Measurements from ENCODE around the gene SYT2. TPM values are rescaled to one million over a fixed set of nuclear protein-coding genes. Genes with fewer than 3 reads are reported as not detected.

The SYT2 gene
- total and polyA plus RNA-seq, 11 donors = 0.03 to 0.09 (median 0.06) TPM; not detected in 6

- WGBS, 4 donors = 96 to 99% (median 97%) methylated on average over 6 of the region's 6 CpGs
- Histone ChIP-seq H3K36me3 (peaks cover 0 to 96% (median 79%) of the 10 kb centered on the region in 9 donors), H3K9me3 (peaks cover 0 to 5% (median 0%) of the 10 kb centered on the region in 12 donors), H3K4me3 (no peak overlapping the region), H3K27ac (no peak overlapping the region), H3K27me3 (no peaks in the 10 kb centered on the region), H3K4me1 (no peaks in the 10 kb centered on the region)
- DNase-seq = no peak
- TF ChIP-seq CTCF (IDR thresholded peaks at IDR 0.05) = no peak
- TF ChIP-seq POLR2A (IDR thresholded peaks at IDR 0.05) = no peak
- intact Hi-C loops (cut with DNase I) = loop anchor here in 2 of 10 donors (10.0 kb wide), 2 partner anchors 142 to 252 kb away; partner anchors contain the start of gene RABIF (in 1 of the 2)
- no peak for ATAC-seq
Observed at GRCh38 chr1:202742496-202742895, 32.2 kb upstream of the SYT2 start.

GRCh38 chr1:202733251-202733650 lies 23.0 kb upstream of the SYT2 start:
- Histone ChIP-seq H3K4me1 (no peaks in the 10 kb centered on the region), H3K36me3 (peaks cover 0 to 100% (median 98%) of the 10 kb centered on the region in 9 donors), H3K9me3 (no peaks in the 10 kb centered on the region), H3K27me3 (no peaks in the 10 kb centered on the region), H3K27ac (no peak overlapping the region), H3K4me3 (no peak overlapping the region)
- intact Hi-C loops (cut with DNase I) = no loop called here
- WGBS, 4 donors = 91 to 95% (median 93%) methylated on average over 10 of the region's 10 CpGs
- ATAC-seq (no peak), DNase-seq (no peak)
- TF ChIP-seq CTCF (IDR thresholded peaks at IDR 0.05) (no peak), POLR2A (IDR thresholded peaks at IDR 0.05) (no peak)

- ATAC-seq (no peak), DNase-seq (no peak)
- intact Hi-C loops (cut with DNase I) = no loop called here
- Histone ChIP-seq H3K36me3 (peaks cover 0 to 96% (median 79%) of the 10 kb centered on the region in 9 donors), H3K9me3 (no peaks in the 10 kb centered on the region), H3K27me3 (no peaks in the 10 kb centered on the region), H3K4me1 (no peaks in the 10 kb centered on the region), H3K27ac (no peak overlapping the region), H3K4me3 (no peak overlapping the region)
- TF ChIP-seq POLR2A (IDR thresholded peaks at IDR 0.05) = no peak
- TF ChIP-seq CTCF (IDR thresholded peaks at IDR 0.05) = no peak
- WGBS, 4 donors = 81 to 91% (median 86%) methylated on average over 4 of the region's 4 CpGs
Observed at GRCh38 chr1:202728951-202729350, 18.7 kb upstream of the SYT2 start.

GRCh38 chr1:202725526-202725925 lies 15.3 kb upstream of the SYT2 start:
- intact Hi-C loops (cut with DNase I) = no loop called here
- Histone ChIP-seq H3K27me3 (no peaks in the 10 kb centered on the region), H3K27ac (no peak overlapping the region), H3K9me3 (no peaks in the 10 kb centered on the region), H3K36me3 (peaks cover 0 to 62% (median 45%) of the 10 kb centered on the region in 9 donors), H3K4me3 (no peak overlapping the region), H3K4me1 (no peaks in the 10 kb centered on the region)
- 87 to 98% (median 94%) methylated on average over 3 of the region's 3 CpGs for WGBS, 4 donors
- ATAC-seq (no peak), DNase-seq (no peak)
- TF ChIP-seq POLR2A (IDR thresholded peaks at IDR 0.05) = no peak
- TF ChIP-seq CTCF (IDR thresholded peaks at IDR 0.05) = no peak

All from heart left ventricle (tissue), 16 donors.